Measurements from ENCODE around the gene TBCA. TPM values are rescaled to one million over a fixed set of nuclear protein-coding genes. Genes with fewer than 3 reads are reported as not detected.

Gene TBCA
- total and polyA plus RNA-seq, 2 experiments from 2014 or later = 117 to 814 TPM

DNA sequence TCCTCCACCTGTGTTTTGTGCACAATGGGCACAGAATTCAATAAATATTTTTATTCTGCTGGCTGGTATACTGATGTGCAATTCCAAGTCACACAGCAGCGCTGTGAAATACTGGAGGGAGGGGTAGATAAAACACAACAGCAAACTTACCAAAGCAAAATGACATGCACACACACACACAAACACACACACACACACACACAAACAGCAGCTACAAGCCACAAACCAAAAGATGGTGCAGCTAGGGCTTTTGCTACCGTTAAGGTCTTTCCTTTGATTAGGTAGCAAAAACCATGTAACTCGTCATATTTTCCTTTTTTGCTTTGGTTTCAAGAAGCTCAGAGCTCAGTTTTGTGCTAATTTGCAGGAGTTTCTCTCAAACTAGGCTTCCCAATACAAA lies 1.8 kb upstream of the TBCA start:
- Histone ChIP-seq H3K79me2 (replicated peaks; ENCODE audit: insufficient read depth) (peaks cover 28% of the 10 kb centered on the region), H3F3A (replicated peaks; ENCODE audit: low read depth) (no peaks in the 10 kb centered on the region), H4K20me1 (replicated peaks; ENCODE audit: insufficient read depth) (peaks cover 1% of the 10 kb centered on the region; the same call in 1 of the 2 replicates), H3K4me2 (no peak overlapping the region), H3K27ac (ENCODE audit: low read depth) (no peak overlapping the region), H3K9me2 (ENCODE audit: insufficient read depth) (no peaks in the 10 kb centered on the region), H2AFZ (no peak overlapping the region), H3K4me1 (ENCODE audit: insufficient read depth) (peaks cover 19% of the 10 kb centered on the region; the same call in 1 of the 2 replicates), H3K4me3 (no peak overlapping the region), H3K36me3 (ENCODE audit: insufficient read depth) (no peaks in the 10 kb centered on the region), H3K27me3 (ENCODE audit: insufficient read depth) (no peaks in the 10 kb centered on the region)
- ATAC-seq = no peak
- peaks cover 11% of the 10 kb centered on the region for H3K27me3 Mint-ChIP-seq (ENCODE audit: insufficient read depth, low read depth, poor library complexity)
- H3K27ac Mint-ChIP-seq = no peak overlapping the region
- TF ChIP-seq CREB1 (CRISPR knock-in tag; IDR thresholded peaks at IDR 0.05; ENCODE audit: low read depth) (no peak), EZH2 (IDR thresholded peaks at IDR 0.05; ENCODE audit: low read depth, unreplicated experiment) (no peak), JUNB (IDR thresholded peaks at IDR 0.05; ENCODE audit: unreplicated experiment) (no peak), STAT1 (IDR thresholded peaks at IDR 0.05; ENCODE audit: unreplicated experiment) (no peak)
- TF ChIP-seq, protein P1, sequence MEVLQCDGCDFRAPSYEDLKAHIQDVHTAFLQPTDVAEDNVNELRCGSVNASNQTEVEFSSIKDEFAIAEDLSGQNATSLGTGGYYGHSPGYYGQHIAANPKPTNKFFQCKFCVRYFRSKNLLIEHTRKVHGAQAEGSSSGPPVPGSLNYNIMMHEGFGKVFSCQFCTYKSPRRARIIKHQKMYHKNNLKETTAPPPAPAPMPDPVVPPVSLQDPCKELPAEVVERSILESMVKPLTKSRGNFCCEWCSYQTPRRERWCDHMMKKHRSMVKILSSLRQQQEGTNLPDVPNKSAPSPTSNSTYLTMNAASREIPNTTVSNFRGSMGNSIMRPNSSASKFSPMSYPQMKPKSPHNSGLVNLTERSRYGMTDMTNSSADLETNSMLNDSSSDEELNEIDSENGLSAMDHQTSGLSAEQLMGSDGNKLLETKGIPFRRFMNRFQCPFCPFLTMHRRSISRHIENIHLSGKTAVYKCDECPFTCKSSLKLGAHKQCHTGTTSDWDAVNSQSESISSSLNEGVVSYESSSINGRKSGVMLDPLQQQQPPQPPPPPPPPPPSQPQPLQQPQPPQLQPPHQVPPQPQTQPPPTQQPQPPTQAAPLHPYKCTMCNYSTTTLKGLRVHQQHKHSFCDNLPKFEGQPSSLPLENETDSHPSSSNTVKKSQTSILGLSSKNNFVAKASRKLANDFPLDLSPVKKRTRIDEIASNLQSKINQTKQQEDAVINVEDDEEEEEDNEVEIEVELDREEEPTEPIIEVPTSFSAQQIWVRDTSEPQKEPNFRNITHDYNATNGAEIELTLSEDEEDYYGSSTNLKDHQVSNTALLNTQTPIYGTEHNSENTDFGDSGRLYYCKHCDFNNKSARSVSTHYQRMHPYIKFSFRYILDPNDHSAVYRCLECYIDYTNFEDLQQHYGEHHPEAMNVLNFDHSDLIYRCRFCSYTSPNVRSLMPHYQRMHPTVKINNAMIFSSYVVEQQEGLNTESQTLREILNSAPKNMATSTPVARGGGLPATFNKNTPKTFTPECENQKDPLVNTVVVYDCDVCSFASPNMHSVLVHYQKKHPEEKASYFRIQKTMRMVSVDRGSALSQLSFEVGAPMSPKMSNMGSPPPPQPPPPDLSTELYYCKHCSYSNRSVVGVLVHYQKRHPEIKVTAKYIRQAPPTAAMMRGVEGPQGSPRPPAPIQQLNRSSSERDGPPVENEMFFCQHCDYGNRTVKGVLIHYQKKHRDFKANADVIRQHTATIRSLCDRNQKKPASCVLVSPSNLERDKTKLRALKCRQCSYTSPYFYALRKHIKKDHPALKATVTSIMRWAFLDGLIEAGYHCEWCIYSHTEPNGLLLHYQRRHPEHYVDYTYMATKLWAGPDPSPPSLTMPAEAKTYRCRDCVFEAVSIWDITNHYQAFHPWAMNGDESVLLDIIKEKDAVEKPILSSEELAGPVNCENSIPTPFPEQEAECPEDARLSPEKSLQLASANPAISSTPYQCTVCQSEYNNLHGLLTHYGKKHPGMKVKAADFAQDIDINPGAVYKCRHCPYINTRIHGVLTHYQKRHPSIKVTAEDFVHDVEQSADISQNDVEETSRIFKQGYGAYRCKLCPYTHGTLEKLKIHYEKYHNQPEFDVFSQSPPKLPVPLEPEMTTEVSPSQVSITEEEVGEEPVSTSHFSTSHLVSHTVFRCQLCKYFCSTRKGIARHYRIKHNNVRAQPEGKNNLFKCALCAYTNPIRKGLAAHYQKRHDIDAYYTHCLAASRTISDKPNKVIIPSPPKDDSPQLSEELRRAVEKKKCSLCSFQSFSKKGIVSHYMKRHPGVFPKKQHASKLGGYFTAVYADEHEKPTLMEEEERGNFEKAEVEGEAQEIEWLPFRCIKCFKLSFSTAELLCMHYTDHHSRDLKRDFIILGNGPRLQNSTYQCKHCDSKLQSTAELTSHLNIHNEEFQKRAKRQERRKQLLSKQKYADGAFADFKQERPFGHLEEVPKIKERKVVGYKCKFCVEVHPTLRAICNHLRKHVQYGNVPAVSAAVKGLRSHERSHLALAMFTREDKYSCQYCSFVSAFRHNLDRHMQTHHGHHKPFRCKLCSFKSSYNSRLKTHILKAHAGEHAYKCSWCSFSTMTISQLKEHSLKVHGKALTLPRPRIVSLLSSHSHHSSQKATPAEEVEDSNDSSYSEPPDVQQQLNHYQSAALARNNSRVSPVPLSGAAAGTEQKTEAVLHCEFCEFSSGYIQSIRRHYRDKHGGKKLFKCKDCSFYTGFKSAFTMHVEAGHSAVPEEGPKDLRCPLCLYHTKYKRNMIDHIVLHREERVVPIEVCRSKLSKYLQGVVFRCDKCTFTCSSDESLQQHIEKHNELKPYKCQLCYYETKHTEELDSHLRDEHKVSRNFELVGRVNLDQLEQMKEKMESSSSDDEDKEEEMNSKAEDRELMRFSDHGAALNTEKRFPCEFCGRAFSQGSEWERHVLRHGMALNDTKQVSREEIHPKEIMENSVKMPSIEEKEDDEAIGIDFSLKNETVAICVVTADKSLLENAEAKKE (CRISPR knock-in tag; IDR thresholded peaks at IDR 0.05) = no peak
- TF ChIP-seq, protein P2, sequence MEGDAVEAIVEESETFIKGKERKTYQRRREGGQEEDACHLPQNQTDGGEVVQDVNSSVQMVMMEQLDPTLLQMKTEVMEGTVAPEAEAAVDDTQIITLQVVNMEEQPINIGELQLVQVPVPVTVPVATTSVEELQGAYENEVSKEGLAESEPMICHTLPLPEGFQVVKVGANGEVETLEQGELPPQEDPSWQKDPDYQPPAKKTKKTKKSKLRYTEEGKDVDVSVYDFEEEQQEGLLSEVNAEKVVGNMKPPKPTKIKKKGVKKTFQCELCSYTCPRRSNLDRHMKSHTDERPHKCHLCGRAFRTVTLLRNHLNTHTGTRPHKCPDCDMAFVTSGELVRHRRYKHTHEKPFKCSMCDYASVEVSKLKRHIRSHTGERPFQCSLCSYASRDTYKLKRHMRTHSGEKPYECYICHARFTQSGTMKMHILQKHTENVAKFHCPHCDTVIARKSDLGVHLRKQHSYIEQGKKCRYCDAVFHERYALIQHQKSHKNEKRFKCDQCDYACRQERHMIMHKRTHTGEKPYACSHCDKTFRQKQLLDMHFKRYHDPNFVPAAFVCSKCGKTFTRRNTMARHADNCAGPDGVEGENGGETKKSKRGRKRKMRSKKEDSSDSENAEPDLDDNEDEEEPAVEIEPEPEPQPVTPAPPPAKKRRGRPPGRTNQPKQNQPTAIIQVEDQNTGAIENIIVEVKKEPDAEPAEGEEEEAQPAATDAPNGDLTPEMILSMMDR (conservative IDR thresholded peaks at IDR 0.05; ENCODE audit: low read depth in 2 of 2) = no peak
- TF ChIP-seq, protein P3, sequence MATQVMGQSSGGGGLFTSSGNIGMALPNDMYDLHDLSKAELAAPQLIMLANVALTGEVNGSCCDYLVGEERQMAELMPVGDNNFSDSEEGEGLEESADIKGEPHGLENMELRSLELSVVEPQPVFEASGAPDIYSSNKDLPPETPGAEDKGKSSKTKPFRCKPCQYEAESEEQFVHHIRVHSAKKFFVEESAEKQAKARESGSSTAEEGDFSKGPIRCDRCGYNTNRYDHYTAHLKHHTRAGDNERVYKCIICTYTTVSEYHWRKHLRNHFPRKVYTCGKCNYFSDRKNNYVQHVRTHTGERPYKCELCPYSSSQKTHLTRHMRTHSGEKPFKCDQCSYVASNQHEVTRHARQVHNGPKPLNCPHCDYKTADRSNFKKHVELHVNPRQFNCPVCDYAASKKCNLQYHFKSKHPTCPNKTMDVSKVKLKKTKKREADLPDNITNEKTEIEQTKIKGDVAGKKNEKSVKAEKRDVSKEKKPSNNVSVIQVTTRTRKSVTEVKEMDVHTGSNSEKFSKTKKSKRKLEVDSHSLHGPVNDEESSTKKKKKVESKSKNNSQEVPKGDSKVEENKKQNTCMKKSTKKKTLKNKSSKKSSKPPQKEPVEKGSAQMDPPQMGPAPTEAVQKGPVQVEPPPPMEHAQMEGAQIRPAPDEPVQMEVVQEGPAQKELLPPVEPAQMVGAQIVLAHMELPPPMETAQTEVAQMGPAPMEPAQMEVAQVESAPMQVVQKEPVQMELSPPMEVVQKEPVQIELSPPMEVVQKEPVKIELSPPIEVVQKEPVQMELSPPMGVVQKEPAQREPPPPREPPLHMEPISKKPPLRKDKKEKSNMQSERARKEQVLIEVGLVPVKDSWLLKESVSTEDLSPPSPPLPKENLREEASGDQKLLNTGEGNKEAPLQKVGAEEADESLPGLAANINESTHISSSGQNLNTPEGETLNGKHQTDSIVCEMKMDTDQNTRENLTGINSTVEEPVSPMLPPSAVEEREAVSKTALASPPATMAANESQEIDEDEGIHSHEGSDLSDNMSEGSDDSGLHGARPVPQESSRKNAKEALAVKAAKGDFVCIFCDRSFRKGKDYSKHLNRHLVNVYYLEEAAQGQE (IDR thresholded peaks at IDR 0.05; ENCODE audit: unreplicated experiment) = no peak
- H3K4me3 Mint-ChIP-seq = no peak overlapping the region
- peaks cover 33% of the 10 kb centered on the region for H3K4me1 Mint-ChIP-seq
- H3K36me3 Mint-ChIP-seq (ENCODE audit: low read depth) = peaks cover 2% of the 10 kb centered on the region
- no peak for DNase-seq (ENCODE audit: low spot score)
- no peaks in the 10 kb centered on the region for H3K9me3 Mint-ChIP-seq
